ENCODE measurements around the gene TMEM260.

The TMEM260 gene

DNA sequence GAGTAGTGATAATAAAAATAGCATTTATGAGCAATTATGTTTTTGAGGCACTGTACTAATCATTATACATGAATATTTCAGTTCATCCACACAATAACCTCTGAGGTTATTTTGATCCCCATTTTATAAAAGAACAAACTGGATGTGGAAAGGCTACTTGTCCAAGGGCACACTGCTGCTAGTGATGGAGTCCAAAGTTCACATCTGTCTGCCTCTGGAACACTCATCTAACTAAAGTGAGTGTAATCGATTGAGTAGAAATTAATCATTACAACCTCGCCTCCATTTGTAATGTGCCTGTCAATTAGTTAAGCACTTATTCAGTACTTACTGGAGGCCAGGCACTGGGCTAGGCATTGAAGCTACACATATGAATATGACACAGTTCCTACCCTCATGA, 55.4 kb downstream of the TMEM260 start:
- TF ChIP-seq, protein P1, sequence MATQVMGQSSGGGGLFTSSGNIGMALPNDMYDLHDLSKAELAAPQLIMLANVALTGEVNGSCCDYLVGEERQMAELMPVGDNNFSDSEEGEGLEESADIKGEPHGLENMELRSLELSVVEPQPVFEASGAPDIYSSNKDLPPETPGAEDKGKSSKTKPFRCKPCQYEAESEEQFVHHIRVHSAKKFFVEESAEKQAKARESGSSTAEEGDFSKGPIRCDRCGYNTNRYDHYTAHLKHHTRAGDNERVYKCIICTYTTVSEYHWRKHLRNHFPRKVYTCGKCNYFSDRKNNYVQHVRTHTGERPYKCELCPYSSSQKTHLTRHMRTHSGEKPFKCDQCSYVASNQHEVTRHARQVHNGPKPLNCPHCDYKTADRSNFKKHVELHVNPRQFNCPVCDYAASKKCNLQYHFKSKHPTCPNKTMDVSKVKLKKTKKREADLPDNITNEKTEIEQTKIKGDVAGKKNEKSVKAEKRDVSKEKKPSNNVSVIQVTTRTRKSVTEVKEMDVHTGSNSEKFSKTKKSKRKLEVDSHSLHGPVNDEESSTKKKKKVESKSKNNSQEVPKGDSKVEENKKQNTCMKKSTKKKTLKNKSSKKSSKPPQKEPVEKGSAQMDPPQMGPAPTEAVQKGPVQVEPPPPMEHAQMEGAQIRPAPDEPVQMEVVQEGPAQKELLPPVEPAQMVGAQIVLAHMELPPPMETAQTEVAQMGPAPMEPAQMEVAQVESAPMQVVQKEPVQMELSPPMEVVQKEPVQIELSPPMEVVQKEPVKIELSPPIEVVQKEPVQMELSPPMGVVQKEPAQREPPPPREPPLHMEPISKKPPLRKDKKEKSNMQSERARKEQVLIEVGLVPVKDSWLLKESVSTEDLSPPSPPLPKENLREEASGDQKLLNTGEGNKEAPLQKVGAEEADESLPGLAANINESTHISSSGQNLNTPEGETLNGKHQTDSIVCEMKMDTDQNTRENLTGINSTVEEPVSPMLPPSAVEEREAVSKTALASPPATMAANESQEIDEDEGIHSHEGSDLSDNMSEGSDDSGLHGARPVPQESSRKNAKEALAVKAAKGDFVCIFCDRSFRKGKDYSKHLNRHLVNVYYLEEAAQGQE (IDR thresholded peaks at IDR 0.05; ENCODE audit: insufficient replicate concordance, low read depth) = no peak
- TF ChIP-seq, protein P2, sequence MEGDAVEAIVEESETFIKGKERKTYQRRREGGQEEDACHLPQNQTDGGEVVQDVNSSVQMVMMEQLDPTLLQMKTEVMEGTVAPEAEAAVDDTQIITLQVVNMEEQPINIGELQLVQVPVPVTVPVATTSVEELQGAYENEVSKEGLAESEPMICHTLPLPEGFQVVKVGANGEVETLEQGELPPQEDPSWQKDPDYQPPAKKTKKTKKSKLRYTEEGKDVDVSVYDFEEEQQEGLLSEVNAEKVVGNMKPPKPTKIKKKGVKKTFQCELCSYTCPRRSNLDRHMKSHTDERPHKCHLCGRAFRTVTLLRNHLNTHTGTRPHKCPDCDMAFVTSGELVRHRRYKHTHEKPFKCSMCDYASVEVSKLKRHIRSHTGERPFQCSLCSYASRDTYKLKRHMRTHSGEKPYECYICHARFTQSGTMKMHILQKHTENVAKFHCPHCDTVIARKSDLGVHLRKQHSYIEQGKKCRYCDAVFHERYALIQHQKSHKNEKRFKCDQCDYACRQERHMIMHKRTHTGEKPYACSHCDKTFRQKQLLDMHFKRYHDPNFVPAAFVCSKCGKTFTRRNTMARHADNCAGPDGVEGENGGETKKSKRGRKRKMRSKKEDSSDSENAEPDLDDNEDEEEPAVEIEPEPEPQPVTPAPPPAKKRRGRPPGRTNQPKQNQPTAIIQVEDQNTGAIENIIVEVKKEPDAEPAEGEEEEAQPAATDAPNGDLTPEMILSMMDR (IDR thresholded peaks at IDR 0.05; ENCODE audit: insufficient read depth, low read length) = no peak
- TF ChIP-seq SPI1 (IDR thresholded peaks at IDR 0.05; ENCODE audit: borderline replicate concordance, low read depth) (no peak), GABPA (IDR thresholded peaks at IDR 0.05; ENCODE audit: low read depth) (no peak), POLR2AphosphoS5 (IDR thresholded peaks at IDR 0.05; ENCODE audit: low read depth) (no peak)
- no peak overlapping the region for H3K27ac ChIP-seq (replicated peaks)
- no peaks in the 10 kb centered on the region for H3K27me3 ChIP-seq (ENCODE audit: insufficient read depth, poor library complexity, severe bottlenecking)
- DNase-seq (ENCODE audit: low read depth in 1 of 2, low spot score in 1 of 2) = no peak
- no peak overlapping the region for H3K4me3 ChIP-seq (replicated peaks; ENCODE audit: insufficient read depth, low read length)

DNA sequence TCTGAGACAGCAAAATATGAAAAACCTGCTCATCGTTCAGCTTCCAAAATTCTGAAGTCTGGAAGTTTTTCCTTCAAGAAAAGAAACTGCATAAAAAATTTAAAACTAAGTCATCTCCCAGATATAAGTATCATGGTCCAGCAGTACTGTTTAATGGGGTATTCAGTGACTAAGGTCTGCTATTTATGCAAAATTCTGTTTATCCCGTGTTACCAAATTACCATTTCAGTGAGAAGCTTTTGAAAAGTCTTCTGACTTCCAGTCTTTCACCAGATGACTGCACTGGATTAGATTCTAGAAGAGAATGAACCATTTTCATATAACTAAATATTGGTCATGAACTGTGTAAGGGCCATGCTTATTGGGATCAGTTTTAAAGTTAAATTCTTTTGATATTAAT, 67.9 kb downstream of the TMEM260 start:
- Histone ChIP-seq H3K27ac (replicated peaks) (no peak overlapping the region), H3K4me3 (replicated peaks; ENCODE audit: insufficient read depth, low read length) (no peak overlapping the region), H3K27me3 (ENCODE audit: insufficient read depth, poor library complexity, severe bottlenecking) (no peaks in the 10 kb centered on the region)
- TF ChIP-seq, protein P1 (IDR thresholded peaks at IDR 0.05; ENCODE audit: insufficient replicate concordance, low read depth) = no peak
- DNase-seq (ENCODE audit: low read depth in 1 of 2, low spot score in 1 of 2) = no peak

DNA sequence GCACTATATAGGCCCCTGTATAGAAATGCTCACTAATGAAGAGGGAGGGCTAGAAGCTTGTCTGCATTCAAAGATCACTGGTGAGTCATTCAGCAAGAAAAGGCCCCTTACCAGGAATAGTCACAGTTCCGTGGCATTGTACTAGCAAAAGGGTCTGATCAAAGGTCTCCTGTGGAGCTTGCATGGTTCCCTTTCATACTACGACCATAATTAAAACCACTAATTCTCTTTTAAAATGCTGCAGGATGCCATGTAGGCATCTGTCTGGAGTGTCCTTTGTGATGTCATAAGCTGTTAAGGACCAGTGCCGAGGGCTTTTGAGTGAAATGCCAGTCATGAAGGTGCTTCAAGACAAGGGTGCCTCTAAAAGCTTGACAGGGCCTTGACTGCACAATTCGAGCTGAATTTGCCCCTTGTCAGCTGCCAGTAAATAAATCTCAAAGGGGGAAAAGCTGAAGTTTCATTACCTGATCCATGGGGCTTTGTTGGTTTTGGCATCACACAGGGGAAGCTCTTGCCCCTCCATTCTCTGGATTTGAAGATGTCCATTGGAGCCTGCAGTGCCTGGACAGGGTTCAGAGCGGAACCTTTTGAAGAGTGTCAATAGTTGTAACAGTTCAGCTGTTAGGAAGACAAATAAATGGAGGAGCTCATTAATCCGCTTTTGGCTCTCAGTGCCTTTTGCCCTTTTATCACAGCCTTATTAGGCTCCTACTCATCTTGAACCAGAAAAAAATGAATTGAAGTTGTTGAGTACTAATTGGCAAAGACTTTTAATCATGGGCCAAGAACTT, 69.1 kb downstream of the TMEM260 start:
- no peak overlapping the region for H3K4me3 ChIP-seq (replicated peaks; ENCODE audit: insufficient read depth, low read length)
- no peak overlapping the region for H3K27ac ChIP-seq (replicated peaks)
- TF ChIP-seq SPI1 (IDR thresholded peaks at IDR 0.05; ENCODE audit: borderline replicate concordance, low read depth) (no peak), GABPA (IDR thresholded peaks at IDR 0.05; ENCODE audit: low read depth) (no peak), POLR2AphosphoS5 (IDR thresholded peaks at IDR 0.05; ENCODE audit: low read depth) (no peak)
- TF ChIP-seq, protein P1 (IDR thresholded peaks at IDR 0.05; ENCODE audit: insufficient replicate concordance, low read depth) = no peak
- TF ChIP-seq, protein P2 (IDR thresholded peaks at IDR 0.05; ENCODE audit: insufficient read depth, low read length) = no peak
- no peaks in the 10 kb centered on the region for H3K27me3 ChIP-seq (ENCODE audit: insufficient read depth, poor library complexity, severe bottlenecking)
- no peak for DNase-seq (ENCODE audit: low read depth in 1 of 2, low spot score in 1 of 2)
